Panc1 (cell line): ENCODE measurements around the gene NCOR2. TPM values are rescaled to one million over a fixed set of nuclear protein-coding genes. Genes with fewer than 3 reads are reported as not detected.
"Not testable (repeated sequence)": the region's sequence is repeated elsewhere in the genome, so short reads cannot be mapped to it uniquely, and the experiment has no call there.

Experiments
- ATAC-seq: fragments of 200-7000 bp; cut with Tn5 transposase; 2 replicates; pipeline ENCODE4 v1.9.1; 2020; ENCODE audit warnings: mild to moderate bottlenecking, moderate library complexity
- BruUV-seq: library from RNA; stranded (reverse); fragments of 400-500 nt; replicated peaks from 2 replicates; lab custom pipeline; 2021; lab: Mats Ljungman, UMichigan
- CTCF ChIA-PET: fragments of 300-600 bp; sonication (Branson Sonifier 250); formaldehyde crosslinking; loops from one replicate; lab custom pipeline; 2022; ENCODE audit warnings: antibody characterized with exemption; lab: Charles Lee
- POLR2A ChIA-PET: fragments of 300-600 bp; sonication (Branson Sonifier 250); formaldehyde crosslinking; loops from one replicate; lab custom pipeline; 2022; ENCODE audit warnings: antibody characterized with exemption; lab: Charles Lee
- DNase-seq: peaks from one replicate; pipeline ENCODE4 v3.0.0-alpha.2; 2010; ENCODE audit warnings: low read depth, low spot score
- H3K27ac ChIP-seq: 2 replicates; pipeline ENCODE4 v1.5.1; 2011; ENCODE audit warnings: mild to moderate bottlenecking, low read length, inconsistent platforms
- H3K27me3 ChIP-seq: fragments of 200-500 bp; sonication (Bioruptor generic); 2 replicates; pipeline ENCODE4 v1.6.0; 2014; ENCODE audit warnings: low read length, inconsistent platforms; ENCODE audit not compliant: control insufficient read depth, insufficient read depth
- H3K36me3 ChIP-seq: fragments of 200-500 bp; sonication (Bioruptor generic); 2 replicates; pipeline ENCODE4 v1.5.1; 2014; ENCODE audit warnings: inconsistent platforms, mild to moderate bottlenecking, low read length, moderate library complexity; ENCODE audit not compliant: control insufficient read depth, insufficient read depth
- H3K4me1 ChIP-seq: 2 replicates; pipeline ENCODE4 v1.5.1; 2011; ENCODE audit warnings: inconsistent platforms, mild to moderate bottlenecking, low read length, moderate library complexity; ENCODE audit not compliant: control insufficient read depth, insufficient read depth
- H3K4me3 ChIP-seq, 2 experiments: 2 replicates each; pipeline ENCODE4 v1.5.1; 2011 to 2012; ENCODE audit warnings: low read depth in 2 of 2, low read length in 2 of 2, mild to moderate bottlenecking in 2 of 2, inconsistent platforms in 1 of 2, moderate library complexity in 1 of 2
- H3K9me3 ChIP-seq: fragments of 200-500 bp; sonication (Bioruptor generic); 2 replicates; pipeline ENCODE4 v1.5.1; 2014; ENCODE audit warnings: low read depth, mild to moderate bottlenecking, inconsistent platforms, low read length, moderate library complexity; ENCODE audit not compliant: control insufficient read depth, insufficient read depth
- CTCF ChIP-seq: fragments of 450-650 bp; IDR thresholded peaks from 2 replicates; pipeline ENCODE4 v1.5.1; 2017; ENCODE audit warnings: mild to moderate bottlenecking
- POLR2AphosphoS5 ChIP-seq: IDR thresholded peaks from 2 replicates; pipeline ENCODE4 v1.6.1; 2012; ENCODE audit warnings: mild to moderate bottlenecking, low read depth, low read length, moderate library complexity
- REST ChIP-seq, 2 experiments: IDR thresholded peaks; 2 replicates each; pipeline ENCODE4 v1.6.1; 2011 to 2012; ENCODE audit warnings: low read depth in 2 of 2, control low read depth in 1 of 2, low read length in 1 of 2, mild to moderate bottlenecking in 1 of 2, moderate library complexity in 1 of 2; ENCODE audit not compliant: insufficient read depth in 1 of 2
- SIN3A ChIP-seq: IDR thresholded peaks from 2 replicates; pipeline ENCODE4 v1.6.1; 2012; ENCODE audit warnings: low read depth, mild to moderate bottlenecking, low read length, moderate library complexity, borderline replicate concordance; ENCODE audit not compliant: insufficient read depth
- TCF7L2 ChIP-seq: IDR thresholded peaks from 2 replicates; pipeline ENCODE4 v1.6.1; 2011; ENCODE audit warnings: mild to moderate bottlenecking, low read depth, low read length, inconsistent platforms
- in situ Hi-C: cut with HindIII; loops from 2 replicates; pipeline ENCODE4 v1.10.0; 2016; ENCODE audit warnings: low sequenced_read_pairs, low pct_unique_long_range_greater_than_20kb
- intact Hi-C: fragments of 100-400 bp; cut with micrococcal nuclease; formaldehyde crosslinking; loops from one replicate; pipeline ENCODE4 v1.10.0; 2022; ENCODE audit not compliant: unreplicated experiment
- total RNA-seq: library from RNA; stranded (reverse); gene quantifications from one replicate; pipeline ENCODE4 v1.2.1, GENCODE V29; 2021; ENCODE audit not compliant: unreplicated experiment

The NCOR2 gene
- total RNA-seq, 1 experiment from 2014 or later, result 461 TPM

- no TSS peak for BruUV-seq
- no peaks in the 10 kb centered on the region for H3K9me3 ChIP-seq
- in situ Hi-C loops, result no loop called here
- CTCF ChIA-PET, result no interaction called here
- H3K4me1 ChIP-seq, result no peaks in the 10 kb centered on the region
- H3K4me3 ChIP-seq, result no peak overlapping the region
- ATAC-seq, result no peak
- TF ChIP-seq POLR2AphosphoS5 (no peak), SIN3A (no peak), CTCF (no peak), REST (IDR thresholded peaks at IDR 0.05; ENCODE audit: insufficient read depth in 1 of 2, low read depth in 2 of 2, low read length in 1 of 2) (no peak), TCF7L2 (no peak)
- no peak for DNase-seq
- H3K27me3 ChIP-seq, result no peaks in the 10 kb centered on the region
- H3K27ac ChIP-seq, result no peak overlapping the region
- intact Hi-C loops, result no loop called here
- POLR2A ChIA-PET, result no interaction called here
- no peaks in the 10 kb centered on the region for H3K36me3 ChIP-seq
These were observed 19.3 kb upstream of the NCOR2 start for GRCh38 chr12:124586756-124587155.

- CTCF ChIA-PET, ATAC-seq, DNase-seq, H3K9me3 ChIP-seq, BruUV-seq, H3K4me3 ChIP-seq, H3K27ac ChIP-seq, H3K36me3 ChIP-seq, H3K27me3 ChIP-seq, intact Hi-C loops, POLR2A ChIA-PET, in situ Hi-C loops, H3K4me1 ChIP-seq: not testable (repeated sequence)
These were observed 17.1 kb upstream of the NCOR2 start for GRCh38 chr12:124584494-124584893.

- POLR2A ChIA-PET, result interaction anchor here (0.6 kb wide), 1 partner anchor 72 kb away, joined by 3 read pairs; no protein-coding TSS in a partner anchor
- no peak for TF ChIP-seq TCF7L2
- TF ChIP-seq REST (IDR thresholded peaks at IDR 0.05; ENCODE audit: insufficient read depth in 1 of 2, low read depth in 2 of 2, low read length in 1 of 2), result no peak
- TF ChIP-seq POLR2AphosphoS5, result no peak
- Histone ChIP-seq H3K27me3 (no peaks in the 10 kb centered on the region), H3K36me3 (no peaks in the 10 kb centered on the region), H3K27ac (no peak overlapping the region), H3K9me3 (no peaks in the 10 kb centered on the region), H3K4me1 (no peaks in the 10 kb centered on the region), H3K4me3 (no peak overlapping the region)
- in situ Hi-C loops (no loop called here), intact Hi-C loops (no loop called here)
- DNase-seq, result no peak
- no TSS peak for BruUV-seq
- 0 out of 2 replicates have a peak, but pooled peaks have one; percentile 61 for ATAC-seq
- CTCF ChIA-PET, result no interaction called here
These were observed 16.4 kb upstream of the NCOR2 start for GRCh38 chr12:124583854-124584253.
